ENCODE results near the gene NEUROD2.

The NEUROD2 gene

GRCh38 chr17:39581071-39581758 is 26.5 kb downstream of the NEUROD2 start:
- no peak for DNase-seq
- Histone ChIP-seq H3K36me3 (no peaks in the 10 kb centered on the region), H3K27me3 (peaks cover 0 to 3% of the 10 kb centered on the region in 2 donors), H3K4me1 (no peaks in the 10 kb centered on the region), H3K27ac (no peak overlapping the region), H3K4me3 (no peak overlapping the region), H3K9me3 (no peaks in the 10 kb centered on the region)
- TF ChIP-seq CTCF (IDR thresholded peaks at IDR 0.05), result no peak
- intact Hi-C loops (cut with DNase I; ENCODE audit: low total_unique reads), result no loop called here

DNA sequence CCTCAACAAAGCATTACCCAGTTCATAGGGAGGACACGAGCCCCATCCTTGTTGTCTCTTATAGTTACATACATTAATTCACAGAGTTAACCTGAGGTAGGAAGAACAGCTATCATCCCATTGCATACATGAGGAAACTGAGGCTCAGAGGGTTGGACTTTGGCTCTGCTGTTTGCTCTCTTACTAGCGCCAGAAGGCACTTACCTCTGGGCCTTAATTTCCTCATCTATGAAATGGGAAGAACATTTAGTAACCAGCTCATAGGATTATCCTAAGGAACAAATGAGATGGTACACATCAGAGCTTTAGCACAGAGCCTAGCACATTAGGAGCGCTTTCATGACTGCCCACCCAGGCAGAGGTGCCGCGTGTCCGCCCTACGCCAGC is 27.6 kb downstream of the NEUROD2 start:
- no peak for TF ChIP-seq CTCF (IDR thresholded peaks at IDR 0.05)

DNA sequence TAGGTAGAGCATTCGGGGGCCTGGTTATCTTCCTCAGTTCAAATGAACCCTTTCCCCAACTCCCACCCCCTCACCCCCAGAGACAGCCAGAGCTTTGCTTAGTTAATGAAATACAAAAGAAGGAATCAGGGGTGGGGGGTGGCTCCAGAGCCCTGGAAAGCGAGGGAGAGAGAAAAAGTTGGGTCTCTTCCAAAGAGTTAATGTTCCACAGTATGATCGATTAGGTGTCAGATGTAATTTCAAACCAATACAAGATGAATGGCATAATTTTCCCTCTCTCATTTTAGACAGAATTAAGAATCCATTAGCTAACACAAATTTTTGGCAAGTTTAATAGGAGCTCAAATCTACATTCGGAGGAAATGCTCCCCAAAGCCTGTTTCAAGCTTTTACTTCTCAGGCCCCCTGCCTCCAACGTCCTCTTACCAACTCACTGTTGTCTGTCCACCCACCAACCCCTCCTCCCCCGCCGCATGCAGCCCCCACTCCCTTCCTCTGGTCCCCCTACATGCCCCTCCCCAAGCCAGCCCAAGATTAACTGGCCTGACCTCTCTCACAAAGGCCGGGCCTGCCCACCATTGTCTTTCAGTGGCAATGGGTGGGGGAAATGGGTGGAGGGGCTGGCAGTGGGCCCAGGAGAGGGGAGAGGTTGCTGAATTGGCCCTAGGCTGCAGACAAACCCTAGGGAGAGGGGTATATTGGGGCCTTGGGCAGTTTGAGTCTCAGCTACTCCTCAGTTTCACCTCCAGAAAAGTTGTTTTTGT is 28.2 kb downstream of the NEUROD2 start:
- no peaks in the 10 kb centered on the region for H3K4me1 ChIP-seq
- H3K27ac ChIP-seq, result no peak overlapping the region
- H3K36me3 ChIP-seq, result no peaks in the 10 kb centered on the region
- no peak overlapping the region for H3K4me3 ChIP-seq
- H3K27me3 ChIP-seq, result peaks cover 0 to 3% of the 10 kb centered on the region in 2 donors
- H3K9me3 ChIP-seq, result no peaks in the 10 kb centered on the region
- intact Hi-C loops (cut with DNase I; ENCODE audit: low total_unique reads), result no loop called here
- DNase-seq, result no peak
- TF ChIP-seq CTCF (IDR thresholded peaks at IDR 0.05), result no peak

More for the DNA sequence above, 27.6 kb downstream of the NEUROD2 start:
- DNase-seq, result no peak
- H3K4me3 ChIP-seq, result no peak overlapping the region
- H3K4me1 ChIP-seq, result no peaks in the 10 kb centered on the region
- H3K27ac ChIP-seq, result no peak overlapping the region
- no peaks in the 10 kb centered on the region for H3K36me3 ChIP-seq
- H3K9me3 ChIP-seq, result no peaks in the 10 kb centered on the region
- peaks cover 0 to 3% of the 10 kb centered on the region in 2 donors for H3K27me3 ChIP-seq
- intact Hi-C loops (cut with DNase I; ENCODE audit: low total_unique reads), result no loop called here

DNA sequence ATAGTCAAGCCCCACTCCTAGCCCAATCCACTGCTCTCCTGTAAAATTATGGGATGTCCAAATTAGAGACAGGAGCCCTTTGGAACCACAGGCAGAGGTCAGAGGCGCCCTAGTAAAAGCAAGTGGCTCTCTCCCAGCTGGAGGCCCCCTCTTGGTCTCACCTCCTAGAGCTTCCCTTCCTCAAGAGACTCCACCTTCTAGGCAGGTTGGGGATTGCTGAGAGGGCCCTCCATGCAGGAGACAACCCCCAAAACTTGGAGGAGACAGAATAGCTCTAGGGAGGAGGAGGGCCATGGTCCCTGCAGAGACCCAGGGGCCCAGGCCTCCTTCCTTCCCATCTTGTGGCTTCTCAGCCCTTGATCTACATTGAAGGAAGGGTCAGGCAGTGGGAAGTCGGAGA is 29.4 kb downstream of the NEUROD2 start:
- H3K27ac ChIP-seq, result no peak overlapping the region
- H3K36me3 ChIP-seq, result no peaks in the 10 kb centered on the region
- H3K4me1 ChIP-seq, result peaks cover 0 to 9% (median 3%) of the 10 kb centered on the region in 4 donors
- no peaks in the 10 kb centered on the region for H3K9me3 ChIP-seq
- H3K4me3 ChIP-seq, result no peak overlapping the region
- no peak for DNase-seq
- TF ChIP-seq CTCF (IDR thresholded peaks at IDR 0.05), result no peak
- peaks cover 0 to 3% of the 10 kb centered on the region in 2 donors for H3K27me3 ChIP-seq
- intact Hi-C loops (cut with DNase I; ENCODE audit: low total_unique reads), result no loop called here

DNA sequence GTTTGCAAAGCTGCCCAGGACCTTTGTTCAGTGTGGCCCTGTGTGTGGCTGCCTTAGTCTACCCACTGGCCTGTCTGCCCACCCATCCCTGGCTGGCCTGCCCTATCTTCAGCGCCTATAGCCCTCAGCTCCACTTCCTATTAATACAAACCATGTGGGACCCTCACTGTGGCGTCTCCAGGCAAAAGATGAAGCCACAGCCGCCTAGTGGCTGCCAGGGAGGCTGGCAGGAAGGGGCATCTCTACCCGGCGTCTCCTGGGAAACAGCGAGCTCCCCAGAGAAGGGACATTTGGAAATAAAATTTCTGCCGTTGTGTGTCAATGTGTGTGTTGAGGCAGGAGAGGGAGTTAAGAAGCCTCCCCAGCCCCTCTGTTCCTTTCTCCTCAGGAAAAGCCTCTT is 31.5 kb downstream of the NEUROD2 start:
- Histone ChIP-seq H3K9me3 (no peaks in the 10 kb centered on the region), H3K4me3 (no peak overlapping the region), H3K36me3 (peaks cover 0 to 4% (median 0%) of the 10 kb centered on the region in 3 donors), H3K27me3 (peaks cover 0 to 3% of the 10 kb centered on the region in 2 donors), H3K4me1 (peaks cover 0 to 16% (median 7%) of the 10 kb centered on the region in 4 donors), H3K27ac (no peak overlapping the region)
- no peak for DNase-seq
- peak; percentile 24 to 26 for TF ChIP-seq CTCF (IDR thresholded peaks at IDR 0.05)
- intact Hi-C loops (cut with DNase I; ENCODE audit: low total_unique reads), result no loop called here

Measured in tibial artery (tissue), 4 donors.